IPS-20b (cell line): Measurements from ENCODE around the gene GRM8.

Experiments
- H3K27ac ChIP-seq: one replicate; pipeline ENCODE4 v1.5.1; 2013; ENCODE audit warnings: low read length
- H3K27me3 ChIP-seq: 2 replicates; pipeline ENCODE4 v1.6.1; 2013; ENCODE audit warnings: mild to moderate bottlenecking, low read length, inconsistent platforms; ENCODE audit not compliant: insufficient read depth
- H3K36me3 ChIP-seq: 2 replicates; pipeline ENCODE4 v1.6.1; 2013; ENCODE audit warnings: low read depth, mild to moderate bottlenecking, inconsistent platforms, low read length, moderate library complexity; ENCODE audit not compliant: insufficient read depth
- H3K4me1 ChIP-seq: 2 replicates; pipeline ENCODE4 v1.6.1; 2013; ENCODE audit warnings: mild to moderate bottlenecking, control low read depth, inconsistent platforms, low read length, moderate library complexity; ENCODE audit not compliant: insufficient read depth
- H3K4me3 ChIP-seq: 2 replicates; pipeline ENCODE4 v1.5.1; 2013; ENCODE audit warnings: mild to moderate bottlenecking, low read length, inconsistent platforms
- H3K9ac ChIP-seq: 2 replicates; pipeline ENCODE4 v1.6.1; 2013; ENCODE audit warnings: low read depth, mild to moderate bottlenecking, inconsistent platforms, low read length, moderate library complexity
- H3K9me3 ChIP-seq: 2 replicates; pipeline ENCODE4 v1.6.1; 2013; ENCODE audit warnings: mild to moderate bottlenecking, low read depth, low read length, inconsistent platforms; ENCODE audit not compliant: insufficient read depth

Gene GRM8

GRCh38 chr7:126608339-126608776 lies 644.4 kb downstream of the GRM8 start:
- Histone ChIP-seq H3K4me1 (no peaks in the 10 kb centered on the region), H3K36me3 (no peaks in the 10 kb centered on the region), H3K4me3 (no peak overlapping the region), H3K27ac (no peak overlapping the region), H3K9ac (no peak overlapping the region), H3K9me3 (peaks cover 11% of the 10 kb centered on the region; the same call in 1 of the 2 replicates), H3K27me3 (no peaks in the 10 kb centered on the region)

GRCh38 chr7:126606331-126606730 lies 646.4 kb downstream of the GRM8 start:
- Histone ChIP-seq H3K4me1 (no peaks in the 10 kb centered on the region), H3K36me3 (no peaks in the 10 kb centered on the region), H3K27me3 (no peaks in the 10 kb centered on the region), H3K9ac (no peak overlapping the region), H3K27ac (no peak overlapping the region), H3K9me3 (no peaks in the 10 kb centered on the region), H3K4me3 (no peak overlapping the region)

DNA sequence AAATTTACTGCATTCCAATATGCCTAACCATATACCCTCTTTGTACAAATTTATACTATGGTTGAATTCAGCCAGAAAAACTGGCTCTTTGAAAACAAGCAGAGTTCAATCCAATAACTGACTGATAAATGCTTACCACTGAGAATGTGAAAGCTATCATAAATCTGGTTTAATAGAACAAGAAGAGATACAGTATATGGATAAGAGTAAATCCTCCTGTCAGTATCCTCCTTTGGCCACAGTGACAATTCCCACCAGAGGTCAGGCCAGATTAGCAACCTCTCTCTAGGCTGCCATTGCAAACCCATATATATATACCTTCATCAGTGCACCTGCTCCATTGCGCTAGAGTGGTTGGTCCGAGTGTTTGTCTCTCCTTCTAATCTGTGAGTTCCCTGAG lies 647.2 kb downstream of the GRM8 start:
- Histone ChIP-seq H3K4me3 (no peak overlapping the region), H3K9me3 (no peaks in the 10 kb centered on the region), H3K4me1 (no peaks in the 10 kb centered on the region), H3K27me3 (no peaks in the 10 kb centered on the region), H3K27ac (no peak overlapping the region), H3K36me3 (no peaks in the 10 kb centered on the region), H3K9ac (no peak overlapping the region)

GRCh38 chr7:126605056-126605455 lies 647.7 kb downstream of the GRM8 start:
- Histone ChIP-seq H3K36me3 (no peaks in the 10 kb centered on the region), H3K4me1 (no peaks in the 10 kb centered on the region), H3K9me3 (no peaks in the 10 kb centered on the region), H3K9ac (no peak overlapping the region), H3K27me3 (no peaks in the 10 kb centered on the region), H3K27ac (no peak overlapping the region), H3K4me3 (no peak overlapping the region)

DNA sequence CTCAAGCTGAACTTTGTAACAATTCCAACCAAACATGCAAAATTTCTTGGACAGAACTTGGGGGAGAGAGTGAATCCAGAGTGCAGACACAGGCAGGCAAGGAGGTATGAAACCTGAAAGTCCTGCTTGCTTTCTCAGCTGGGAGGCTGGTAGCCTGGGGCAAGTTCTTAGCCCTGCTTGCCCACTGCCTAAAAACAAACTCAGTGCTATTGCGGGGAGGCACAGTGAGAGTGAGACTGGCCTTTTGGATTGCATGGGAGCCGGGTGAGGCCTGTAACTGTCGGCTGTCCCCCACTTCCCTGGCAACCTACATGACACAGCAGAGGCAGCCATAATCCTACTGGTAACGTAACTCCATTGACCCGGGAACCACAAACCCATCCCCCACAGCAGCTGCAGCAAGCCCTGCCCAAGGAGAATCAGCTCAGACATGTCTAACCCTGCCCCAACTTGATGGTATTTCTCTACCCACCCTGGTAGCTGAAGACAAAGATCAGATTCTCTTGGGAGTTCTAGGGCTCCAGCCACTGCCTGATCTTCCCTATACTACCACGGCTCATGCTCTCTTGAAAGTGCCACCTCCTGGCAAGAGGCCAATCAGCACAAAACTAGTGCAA lies 663.6 kb downstream of the GRM8 start:
- no peaks in the 10 kb centered on the region for H3K36me3 ChIP-seq
- no peak overlapping the region for H3K4me3 ChIP-seq
- H3K4me1 ChIP-seq = no peaks in the 10 kb centered on the region
- H3K27me3 ChIP-seq = no peaks in the 10 kb centered on the region
- H3K27ac ChIP-seq = no peak overlapping the region
- no peaks in the 10 kb centered on the region; the same call in none of the 2 replicates for H3K9me3 ChIP-seq
- H3K9ac ChIP-seq = no peak overlapping the region

DNA sequence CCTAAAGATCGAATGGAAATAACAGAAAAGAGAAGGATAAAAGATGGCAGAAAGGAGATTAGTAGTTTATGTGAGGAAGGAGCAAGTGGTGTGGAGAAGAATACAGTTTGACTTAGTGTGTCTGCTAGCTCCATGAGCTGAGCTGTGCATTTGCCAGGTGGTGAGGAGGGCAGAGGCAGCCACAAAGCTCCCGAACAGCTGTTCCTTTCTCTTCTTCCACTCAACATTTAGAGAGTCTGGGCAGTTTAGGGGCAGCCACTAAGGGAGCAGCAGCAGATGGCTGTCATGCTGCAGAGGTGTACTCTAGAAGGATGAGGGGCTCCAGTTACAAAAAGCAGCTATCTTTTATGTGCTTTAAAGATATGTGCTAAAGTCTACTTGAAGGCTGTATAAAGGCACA lies 674.4 kb downstream of the GRM8 start:
- H3K36me3 ChIP-seq = no peaks in the 10 kb centered on the region
- no peaks in the 10 kb centered on the region for H3K9me3 ChIP-seq
- no peak overlapping the region for H3K4me3 ChIP-seq
- H3K9ac ChIP-seq = no peak overlapping the region
- no peak overlapping the region for H3K27ac ChIP-seq
- H3K4me1 ChIP-seq = no peaks in the 10 kb centered on the region
- H3K27me3 ChIP-seq = no peaks in the 10 kb centered on the region

GRCh38 chr7:126574276-126575250 lies 678.2 kb downstream of the GRM8 start:
- Histone ChIP-seq H3K27me3 (no peaks in the 10 kb centered on the region), H3K9me3 (no peaks in the 10 kb centered on the region), H3K4me1 (no peaks in the 10 kb centered on the region), H3K4me3 (no peak overlapping the region), H3K27ac (no peak overlapping the region), H3K36me3 (no peaks in the 10 kb centered on the region), H3K9ac (no peak overlapping the region)

DNA sequence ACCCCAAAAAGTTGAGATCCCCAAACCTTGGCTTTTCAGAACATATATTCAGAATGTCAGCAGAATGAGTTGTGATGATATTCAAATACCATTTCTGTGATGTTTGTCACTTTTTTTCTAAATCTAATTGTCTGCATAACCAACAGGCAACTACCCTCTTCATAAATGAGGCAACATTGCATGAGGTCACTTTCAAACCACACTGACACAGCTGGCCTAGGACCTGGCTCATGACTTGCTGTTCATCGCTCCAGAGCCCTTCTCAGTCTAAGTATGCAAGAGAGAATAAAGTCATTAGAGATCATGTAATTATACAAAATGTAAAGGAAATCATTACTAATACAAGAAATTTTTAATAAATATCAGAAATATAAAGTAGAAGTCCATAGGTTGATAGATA lies 681.9 kb downstream of the GRM8 start:
- H3K4me3 ChIP-seq = no peak overlapping the region
- H3K9me3 ChIP-seq = no peaks in the 10 kb centered on the region
- no peaks in the 10 kb centered on the region for H3K36me3 ChIP-seq
- no peaks in the 10 kb centered on the region for H3K4me1 ChIP-seq
- H3K27ac ChIP-seq = no peak overlapping the region
- H3K27me3 ChIP-seq = no peaks in the 10 kb centered on the region
- H3K9ac ChIP-seq = no peak overlapping the region

DNA sequence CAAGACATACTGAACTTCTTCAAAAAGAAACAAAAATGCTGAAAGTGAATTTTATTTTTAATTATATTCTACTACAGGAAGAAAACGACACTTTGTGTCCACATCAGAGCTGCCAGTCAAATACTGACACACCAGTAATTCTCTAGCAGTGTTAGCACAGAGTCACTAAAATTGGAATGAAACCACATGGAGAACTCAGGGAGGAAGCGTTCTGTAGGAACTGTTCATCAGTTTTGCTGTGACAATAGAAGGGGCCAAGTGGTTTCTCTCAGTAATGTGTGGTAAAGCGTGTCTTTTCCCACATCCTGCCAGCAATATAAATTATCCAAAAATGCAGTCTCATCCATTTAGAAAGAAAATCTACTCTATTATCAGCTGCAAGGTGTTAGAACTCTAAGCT lies 683.3 kb downstream of the GRM8 start:
- no peaks in the 10 kb centered on the region for H3K27me3 ChIP-seq
- no peak overlapping the region for H3K9ac ChIP-seq
- H3K36me3 ChIP-seq = no peaks in the 10 kb centered on the region
- H3K27ac ChIP-seq = no peak overlapping the region
- H3K4me1 ChIP-seq = no peaks in the 10 kb centered on the region
- H3K9me3 ChIP-seq = no peaks in the 10 kb centered on the region
- no peak overlapping the region for H3K4me3 ChIP-seq

GRCh38 chr7:126557271-126557670 lies 695.5 kb downstream of the GRM8 start:
- H3K27ac ChIP-seq = no peak overlapping the region
- H3K36me3 ChIP-seq = no peaks in the 10 kb centered on the region
- no peaks in the 10 kb centered on the region for H3K27me3 ChIP-seq
- no peak overlapping the region for H3K9ac ChIP-seq
- H3K9me3 ChIP-seq = no peaks in the 10 kb centered on the region
- no peaks in the 10 kb centered on the region for H3K4me1 ChIP-seq
- no peak overlapping the region for H3K4me3 ChIP-seq

- H3K9me3 ChIP-seq = no peaks in the 10 kb centered on the region
- no peaks in the 10 kb centered on the region for H3K27me3 ChIP-seq
- no peaks in the 10 kb centered on the region for H3K36me3 ChIP-seq
- no peaks in the 10 kb centered on the region for H3K4me1 ChIP-seq
- H3K4me3 ChIP-seq = no peak overlapping the region
- H3K27ac ChIP-seq = no peak overlapping the region
- H3K9ac ChIP-seq = no peak overlapping the region
These were observed 711.3 kb downstream of the GRM8 start for GRCh38 chr7:126541406-126541805.

DNA sequence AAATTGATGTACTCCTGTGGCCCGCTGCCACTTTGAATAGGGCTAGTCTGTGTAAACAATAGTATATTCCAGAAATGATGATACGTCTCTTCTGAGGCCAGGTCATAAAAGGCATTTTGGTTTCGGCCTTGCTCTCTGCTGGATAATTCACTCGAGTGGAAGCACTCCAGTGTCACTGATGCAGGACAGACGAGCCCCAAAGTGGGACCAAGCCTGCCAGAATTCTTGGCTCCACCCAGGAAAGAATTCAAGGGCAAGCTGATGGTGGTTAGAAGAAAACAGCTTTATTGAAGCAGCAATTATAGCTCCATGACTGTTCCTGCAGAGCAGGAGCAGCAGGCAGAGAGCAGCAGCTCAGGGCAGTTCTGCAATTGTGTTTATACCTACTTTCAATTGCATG lies 717.6 kb downstream of the GRM8 start:
- no peak overlapping the region for H3K4me3 ChIP-seq
- H3K9me3 ChIP-seq = no peaks in the 10 kb centered on the region
- H3K9ac ChIP-seq = no peak overlapping the region

More for the DNA sequence above, 717.6 kb downstream of the GRM8 start:
- no peak overlapping the region for H3K27ac ChIP-seq
- no peaks in the 10 kb centered on the region for H3K27me3 ChIP-seq
- no peaks in the 10 kb centered on the region for H3K36me3 ChIP-seq
- H3K4me1 ChIP-seq = 0 out of 2 replicates have a peak, but pooled peaks cover 12% of the 10 kb centered on the region
